Cardiac fibroblast (primary cell): ENCODE data around the gene MGMT.

ENCODE experiments used
- DNase-seq, 2 donors: peaks; one replicate each; pipeline versions ENCODE4 v3.0.0 to v3.0.0-alpha.2; 2010; ENCODE audit warnings: low read depth in 2 of 2
- H3K4me3 ChIP-seq, 2 donors: replicated peaks in 1 of 2; 1 replicate in 1 of 2; 2 replicates in 1 of 2; pipeline ENCODE4 v1.5.1; 2011; ENCODE audit warnings: low read depth in 2 of 2, low read length in 2 of 2, mild to moderate bottlenecking in 2 of 2, moderate library complexity in 1 of 2
- CTCF ChIP-seq: IDR thresholded peaks from one replicate; pipeline ENCODE4 v1.5.1; 2011; ENCODE audit warnings: low read depth, mild to moderate bottlenecking, low read length, inconsistent platforms

The MGMT gene

DNA sequence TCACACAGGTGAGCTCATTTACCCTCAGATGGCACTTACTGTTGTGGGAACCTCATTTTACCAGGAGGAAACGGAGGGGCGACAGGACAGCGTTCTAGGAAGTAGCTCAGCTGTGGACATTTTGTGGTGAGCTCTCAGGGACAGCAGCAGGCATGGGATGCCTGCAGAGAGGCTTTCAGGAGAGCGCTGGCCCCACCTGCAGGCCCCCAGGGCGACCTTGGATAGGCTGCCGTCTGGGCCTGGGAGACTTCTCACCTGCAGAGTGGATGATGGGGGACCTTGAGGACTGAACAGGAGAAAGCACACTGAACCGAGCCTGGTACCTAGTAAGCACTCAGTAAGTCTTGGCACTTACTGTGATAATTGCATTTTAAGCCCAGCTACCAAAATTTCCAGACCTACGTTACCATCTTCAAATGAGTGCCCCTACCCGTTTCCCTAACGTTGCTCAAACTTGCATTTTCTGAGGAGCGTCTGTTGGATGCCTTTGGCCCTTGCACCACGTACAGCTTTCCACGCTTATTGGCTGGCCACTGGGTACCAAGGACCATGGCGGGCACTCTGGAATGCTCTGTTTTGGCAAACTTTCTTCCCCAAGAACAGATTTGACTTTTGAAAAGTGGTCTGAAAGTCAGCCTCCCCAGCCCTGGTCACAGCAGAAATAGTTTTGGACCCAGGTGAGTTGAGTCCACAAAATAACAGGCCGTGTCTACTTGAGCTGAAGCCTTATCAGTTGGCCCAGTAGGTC, 273.7 kb downstream of the MGMT start:
- no peak overlapping the region for H3K4me3 ChIP-seq
- DNase-seq, result no peak
- TF ChIP-seq CTCF, result no peak

DNA sequence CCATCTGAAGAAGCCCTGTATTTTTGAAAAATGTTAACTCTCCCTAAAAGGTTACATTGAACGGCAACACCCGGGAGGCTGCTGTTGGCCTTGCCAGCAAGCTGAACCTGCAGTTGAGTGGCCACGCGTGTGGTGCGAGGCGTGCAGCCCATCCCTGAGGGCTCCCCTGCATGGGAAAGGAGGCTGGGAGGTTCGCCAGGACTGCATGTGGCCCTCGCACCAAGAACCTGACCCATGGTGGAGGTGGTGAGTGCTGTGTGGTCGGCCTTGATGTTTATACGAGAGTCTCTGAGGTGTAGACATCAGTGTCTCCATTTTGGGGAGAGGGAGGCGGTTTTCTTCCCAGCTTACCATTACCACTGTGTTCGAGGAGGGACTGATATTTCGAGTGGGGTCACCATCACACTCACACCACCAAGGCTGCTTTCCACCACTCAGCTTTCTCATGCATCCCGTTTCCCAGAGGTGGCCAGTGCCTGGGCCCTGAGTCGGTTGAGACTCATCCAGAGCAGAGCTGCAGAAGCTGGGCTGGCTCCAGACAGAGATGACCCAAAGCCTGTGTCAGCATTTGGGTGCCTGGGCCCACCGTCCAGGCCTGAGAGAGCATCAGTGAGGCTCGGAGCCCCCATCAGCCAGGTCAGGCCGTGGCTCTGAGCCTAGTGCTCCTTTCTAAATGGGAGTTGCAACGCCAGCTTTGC, 274.4 kb downstream of the MGMT start:
- TF ChIP-seq CTCF, result no peak
- no peak for DNase-seq
- no peak overlapping the region for H3K4me3 ChIP-seq

GRCh38 chr10:129741978-129742741, 275.1 kb downstream of the MGMT start:
- no peak for TF ChIP-seq CTCF
- no peak overlapping the region for H3K4me3 ChIP-seq
- no peak for DNase-seq

DNA sequence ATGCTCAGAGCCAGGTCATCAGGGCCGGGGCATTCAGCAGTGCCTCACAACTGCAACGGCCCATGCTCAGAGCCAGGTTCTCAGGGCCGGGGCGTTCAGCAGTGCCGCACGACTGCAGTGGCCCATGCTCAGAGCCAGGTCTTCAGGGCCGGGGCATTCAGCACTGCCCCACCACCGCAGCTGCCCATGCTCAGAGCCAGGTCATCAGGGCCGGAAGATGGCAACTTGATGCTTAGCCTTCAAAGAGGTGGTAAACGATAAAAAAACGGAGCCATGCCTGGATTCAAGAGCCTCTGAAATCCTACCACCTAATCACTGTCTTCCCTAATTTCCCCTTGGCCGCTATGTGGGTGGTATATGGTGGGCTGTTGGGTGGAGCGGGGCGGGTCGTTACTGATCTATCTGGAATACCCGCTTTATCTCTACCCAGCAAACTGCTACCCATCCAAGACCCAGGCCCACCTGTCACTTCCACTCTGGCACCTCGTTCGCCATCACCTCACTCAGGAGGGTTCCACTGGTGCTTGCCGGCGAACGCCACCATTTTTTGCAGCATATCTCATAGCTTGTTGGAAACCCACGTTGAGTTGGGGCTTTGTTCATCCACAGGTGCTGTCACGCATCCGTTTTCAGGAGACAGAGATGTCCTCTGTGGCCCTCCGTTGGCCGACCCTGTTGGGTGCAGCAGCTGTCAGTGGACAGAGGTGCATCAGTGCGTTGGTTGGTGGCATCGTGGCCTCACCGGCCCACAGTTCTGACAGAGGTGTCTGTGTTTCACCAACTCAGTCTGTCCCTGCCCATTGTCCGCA, 275.9 kb downstream of the MGMT start:
- DNase-seq, result no peak
- H3K4me3 ChIP-seq, result no peak overlapping the region
- TF ChIP-seq CTCF, result no peak

DNA sequence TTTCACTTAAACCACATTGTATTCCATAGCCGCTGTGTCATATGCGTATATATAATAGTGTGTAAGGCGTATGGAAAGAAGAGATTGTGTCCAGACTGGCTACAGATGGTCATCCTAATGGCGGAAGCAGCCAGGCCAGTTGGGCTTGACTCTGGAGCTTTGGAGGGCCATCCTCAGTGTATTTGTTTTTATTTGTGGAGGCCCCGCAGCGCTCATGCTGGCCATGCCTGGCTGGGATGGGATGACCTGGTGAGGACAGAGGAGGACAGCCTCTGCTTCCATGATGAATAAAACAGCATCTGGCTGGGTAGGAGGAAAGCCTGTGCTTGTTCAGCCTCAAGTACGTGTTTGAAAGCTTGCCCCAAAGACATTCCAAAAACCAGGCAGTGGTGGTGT, 276.7 kb downstream of the MGMT start:
- TF ChIP-seq CTCF, result no peak
- DNase-seq, result no peak
- no peak overlapping the region for H3K4me3 ChIP-seq
